HepG2 (cell line): ENCODE measurements around the gene CAPN3. TPM values are rescaled to one million over a fixed set of nuclear protein-coding genes. Genes with fewer than 3 reads are reported as not detected.

Source experiments
- ATAC-seq: fragments of 200-7000 bp; cut with Tn5 transposase; 3 replicates; pipeline ENCODE4 v1.9.1; 2020; ENCODE audit warnings: mild to moderate bottlenecking, moderate library complexity
- BruUV-seq: library from RNA; stranded (reverse); fragments of 400-500 nt; replicated peaks from 2 replicates; lab custom pipeline; 2021; lab: Mats Ljungman, UMichigan
- CTCF ChIA-PET: fragments of 300-600 bp; formaldehyde crosslinking; extraction: SDS; loops from one replicate; lab custom pipeline; 2021; ENCODE audit warnings: low total read pairs, inconsistent platforms, low intra/inter-chr PET ratio; lab: Yijun Ruan, JAX
- POLR2A ChIA-PET: fragments of 350-600 bp; sonication (Branson Sonifier 250); formaldehyde crosslinking; loops from one replicate; lab custom pipeline; 2020; ENCODE audit warnings: antibody characterized with exemption, inconsistent platforms; lab: Yijun Ruan, JAX
- DNase-seq: peaks from one replicate; pipeline ENCODE4 v3.0.0-alpha.2; 2015; ENCODE audit warnings: low spot score
- FAIRE-seq: peaks from 3 replicates; lab custom pipeline; 2011; peaks lifted over from hg19 to GRCh38; lab: Jason Lieb, UNC
- H2AFZ ChIP-seq: one replicate; pipeline ENCODE4 v1.6.1; 2011; ENCODE audit warnings: low read length, inconsistent platforms
- H3K27ac ChIP-seq: fragments of 300-600 bp; 3 replicates; pipeline ENCODE4 v1.8.0; 2011; ENCODE audit warnings: mixed run types, mild to moderate bottlenecking, mixed read lengths, low read length, inconsistent platforms; ENCODE audit not compliant: insufficient read depth; ENCODE audit errors: extremely low read length
- H3K27me3 ChIP-seq, 2 experiments: fragments of 200-600 bp in 1 of 2; 2 replicates in 1 of 2; 3 replicates in 1 of 2; pipeline versions ENCODE4 v1.6.0 to v1.8.0; 2011; ENCODE audit warnings: low read length in 2 of 2, mild to moderate bottlenecking in 2 of 2, moderate library complexity in 2 of 2, inconsistent platforms in 1 of 2; ENCODE audit not compliant: insufficient read depth in 2 of 2, control insufficient read depth in 1 of 2
- H3K36me3 ChIP-seq, 2 experiments: fragments of 200-600 bp in 1 of 2; replicated peaks in 1 of 2; 2 replicates in 1 of 2; 3 replicates in 1 of 2; pipeline versions ENCODE4 v1.5.1 to v1.8.0; 2011; ENCODE audit warnings: low read length in 2 of 2, inconsistent platforms in 1 of 2; ENCODE audit not compliant: insufficient read depth in 2 of 2, control insufficient read depth in 1 of 2
- H3K4me1 ChIP-seq: 2 replicates; pipeline ENCODE4 v1.5.1; 2012; ENCODE audit warnings: low read length, inconsistent platforms; ENCODE audit not compliant: insufficient read depth
- H3K4me2 ChIP-seq: 2 replicates; pipeline ENCODE4 v1.6.0; 2011; ENCODE audit warnings: low read depth, low read length, inconsistent platforms
- H3K4me3 ChIP-seq, 3 experiments: fragments of 200-600 bp in 1 of 3; sonication (generic), shearing (Covaris generic) in 1 of 3; replicated peaks in 1 of 3; 2 replicates each; pipeline ENCODE4 v1.5.1; 2011 to 2016; ENCODE audit warnings: low read length in 3 of 3, inconsistent platforms in 2 of 3, low read depth in 2 of 3, mild to moderate bottlenecking in 2 of 3, control low read depth in 1 of 3, mixed read lengths in 1 of 3; ENCODE audit not compliant: insufficient read depth in 1 of 3
- H3K79me2 ChIP-seq: one replicate; pipeline ENCODE4 v1.6.1; 2011; ENCODE audit warnings: low read length, inconsistent platforms; ENCODE audit not compliant: insufficient read depth
- H3K9ac ChIP-seq: 2 replicates; pipeline ENCODE4 v1.6.0; 2011; ENCODE audit warnings: mild to moderate bottlenecking, low read depth, low read length, inconsistent platforms; ENCODE audit not compliant: insufficient read depth
- H3K9me3 ChIP-seq: 2 replicates; pipeline ENCODE4 v1.5.1; 2012; ENCODE audit warnings: mild to moderate bottlenecking, low read length
- H4K20me1 ChIP-seq: 2 replicates; pipeline ENCODE4 v1.6.0; 2011; ENCODE audit warnings: inconsistent platforms, mild to moderate bottlenecking, low read length, moderate library complexity; ENCODE audit not compliant: insufficient read depth
- NFE2L1 ChIP-seq: sonication (generic); formaldehyde crosslinking; IDR thresholded peaks from 2 replicates; pipeline ENCODE4 v1.4.0; 2020; ENCODE audit warnings: missing genetic modification reagents, mild to moderate bottlenecking, borderline replicate concordance
- NR2C2 ChIP-seq: sonication (generic); formaldehyde crosslinking; IDR thresholded peaks from 2 replicates; pipeline ENCODE4 v1.4.0; 2020; ENCODE audit warnings: missing genetic modification reagents, mild to moderate bottlenecking, moderate library complexity, borderline replicate concordance
- PHF21A ChIP-seq: sonication (generic); formaldehyde crosslinking; IDR thresholded peaks from 2 replicates; pipeline ENCODE4 v1.5.0; 2020; ENCODE audit warnings: mild to moderate bottlenecking, missing genetic modification reagents
- RBFOX2 ChIP-seq: fragments of 200-400 bp; formaldehyde crosslinking; IDR thresholded peaks from 2 replicates; pipeline ENCODE4 v1.6.1; 2017; ENCODE audit warnings: low read depth, mild to moderate bottlenecking, low read length
- SMC3 ChIP-seq: IDR thresholded peaks from 2 replicates; pipeline ENCODE4 v1.6.1; 2011; ENCODE audit warnings: low read length, improper control_type of control experiment
- ZNF816 ChIP-seq: sonication (generic); formaldehyde crosslinking; IDR thresholded peaks from 2 replicates; pipeline ENCODE4 v1.8.0; 2022; ENCODE audit warnings: missing genetic modification reagents, mild to moderate bottlenecking, borderline replicate concordance
- WGBS: methylation state at CpG from one replicate; pipeline ENCODE4 v1.1.6; 2017; ENCODE audit warnings: low lambda C conversion rate; 5-methylcytosine and 5-hydroxymethylcytosine counted together
- in situ Hi-C: cut with HindIII; loops from 2 replicates; pipeline ENCODE4 v1.10.0; 2017; ENCODE audit warnings: low pct_unique_long_range_greater_than_20kb; ENCODE audit not compliant: extremely low pct_ligation_motif_present
- intact Hi-C: fragments of 100-400 bp; cut with micrococcal nuclease; formaldehyde crosslinking; loops from one replicate; pipeline ENCODE4 v1.10.0; 2022; ENCODE audit not compliant: unreplicated experiment
- polyA plus RNA-seq, 8 experiments: library from polyadenylated mRNA; depleted of rRNA in 3 of 8; stranded (reverse) in 7 of 8; unstranded in 1 of 8; fragments of >200 nt; fragmentation: Illumina TruSeq in 4 of 8; extraction: Trizol in 4 of 8; gene quantifications; 2 replicates each; pipeline versions ENCODE4 v1.2.1 to v1.2.3, GENCODE V29; 2011 to 2016; ENCODE audit warnings: low read depth in 4 of 8, missing spikeins in 1 of 8, mixed read lengths in 1 of 8; ENCODE audit not compliant: insufficient read depth in 1 of 8
- total RNA-seq, 5 experiments: library from RNA; depleted of rRNA; stranded (reverse); fragments of >200 nt; fragmentation: Illumina TruSeq; extraction: Trizol; gene quantifications; 2 replicates each; pipeline ENCODE4 v1.2.3, GENCODE V29; 2016; ENCODE audit warnings: low read depth in 1 of 5

CAPN3 gene
- total and polyA plus RNA-seq, 2 of the 13 experiments (the other 11 are each of a cell fraction or from before 2014, with no cell fraction given): 1.3 to 4.6 TPM

GRCh38 chr15:42355291-42355690 is 4.0 kb upstream of the CAPN3 start:
- no peak overlapping the region for H3K9ac ChIP-seq
- CTCF ChIA-PET: no interaction called here
- no TSS peak for BruUV-seq
- no peaks in the 10 kb centered on the region for H3K27me3 ChIP-seq
- no peaks in the 10 kb centered on the region for H3K4me1 ChIP-seq
- POLR2A ChIA-PET: no interaction called here
- intact Hi-C loops (no loop called here), in situ Hi-C loops (no loop called here)
- no peak for TF ChIP-seq ZNF816 (CRISPR knock-in tag)
- no peak for TF ChIP-seq NR2C2
- TF ChIP-seq PHF21A (CRISPR knock-in tag): no peak
- no peak for TF ChIP-seq NFE2L1
- no peak overlapping the region for H2AFZ ChIP-seq
- H3K36me3 ChIP-seq: no peaks in the 10 kb centered on the region
- H3K4me3 ChIP-seq: no peak overlapping the region
- DNase-seq: no peak
- H4K20me1 ChIP-seq: no peaks in the 10 kb centered on the region
- no peaks in the 10 kb centered on the region for H3K79me2 ChIP-seq
- no peak for FAIRE-seq
- no peak overlapping the region for H3K27ac ChIP-seq
- ATAC-seq: no peak
- H3K4me2 ChIP-seq: no peak overlapping the region
- no peaks in the 10 kb centered on the region for H3K9me3 ChIP-seq
- 91% methylated on average over 6 of the region's 6 CpGs for WGBS

GRCh38 chr15:42356851-42357250 is 2.5 kb upstream of the CAPN3 start:
- Histone ChIP-seq H3K9ac (no peak overlapping the region), H3K4me2 (no peak overlapping the region), H2AFZ (no peak overlapping the region), H3K27me3 (no peaks in the 10 kb centered on the region), H3K9me3 (no peaks in the 10 kb centered on the region), H3K79me2 (no peaks in the 10 kb centered on the region), H3K27ac (no peak overlapping the region), H3K36me3 (no peaks in the 10 kb centered on the region), H3K4me1 (no peaks in the 10 kb centered on the region), H3K4me3 (no peak overlapping the region), H4K20me1 (no peaks in the 10 kb centered on the region)
- FAIRE-seq: no peak
- POLR2A ChIA-PET: no interaction called here
- no TSS peak for BruUV-seq
- WGBS: 90% methylated on average over 5 of the region's 5 CpGs
- intact Hi-C loops: no loop called here
- in situ Hi-C loops: no loop called here
- no peak for ATAC-seq
- DNase-seq: no peak
- CTCF ChIA-PET: no interaction called here
- TF ChIP-seq SMC3 (no peak), RBFOX2 (no peak)
